Activated CD4-positive, alpha-beta T cell treated with anti-CD3 and anti-CD28 coated beads, Interleukin-2, Interleukin-6, amounts not matched to agents 100 ng/mL and 50 ng/mL, durations not matched to agents 16 hours and 8 hours (primary cell): Measurements from ENCODE around the gene SPINT2.
"Not testable (repeated sequence)": the region's sequence is repeated elsewhere in the genome, so short reads cannot be mapped to it uniquely, and the experiment has no call there.

Source experiments
- DNase-seq: peaks from one replicate; pipeline ENCODE4 v3.0.0-alpha.2; 2020

The SPINT2 gene

GRCh38 chr19:38264486-38265212, at the start of gene SPINT2:
TSS of gene SPINT2 (plus strand) at chr19:38264573. CDS start at chr19:38264893, 320 bp downstream.
- no peak for DNase-seq

- DNase-seq: no peak
Measured at GRCh38 chr19:38216785-38217641, 47.4 kb upstream of the SPINT2 start.

DNA sequence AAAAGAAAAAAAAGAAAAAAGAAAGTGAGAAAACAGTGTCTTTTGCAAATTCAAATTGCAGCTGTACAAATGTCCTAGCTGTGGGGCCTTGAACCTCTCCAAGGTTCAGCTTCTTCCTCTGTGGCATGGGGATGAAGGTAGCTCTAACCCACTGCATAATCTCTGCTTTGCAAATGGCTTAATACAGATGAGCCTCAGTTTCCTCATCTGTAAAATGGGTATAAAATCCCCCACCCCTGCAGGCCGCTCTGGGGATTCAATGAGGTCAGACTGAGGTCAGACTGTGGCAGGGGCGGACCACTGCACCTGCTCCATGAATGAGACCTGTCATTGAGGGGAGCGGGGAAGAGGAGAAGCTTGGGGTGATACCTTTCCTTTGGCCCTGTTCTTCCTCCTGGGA, 46.2 kb upstream of the SPINT2 start:
- DNase-seq: no peak

- DNase-seq: no peak
Measured at GRCh38 chr19:38219221-38219620, 45.2 kb upstream of the SPINT2 start.

GRCh38 chr19:38221421-38221820, 43.0 kb upstream of the SPINT2 start:
- no peak for DNase-seq

DNA sequence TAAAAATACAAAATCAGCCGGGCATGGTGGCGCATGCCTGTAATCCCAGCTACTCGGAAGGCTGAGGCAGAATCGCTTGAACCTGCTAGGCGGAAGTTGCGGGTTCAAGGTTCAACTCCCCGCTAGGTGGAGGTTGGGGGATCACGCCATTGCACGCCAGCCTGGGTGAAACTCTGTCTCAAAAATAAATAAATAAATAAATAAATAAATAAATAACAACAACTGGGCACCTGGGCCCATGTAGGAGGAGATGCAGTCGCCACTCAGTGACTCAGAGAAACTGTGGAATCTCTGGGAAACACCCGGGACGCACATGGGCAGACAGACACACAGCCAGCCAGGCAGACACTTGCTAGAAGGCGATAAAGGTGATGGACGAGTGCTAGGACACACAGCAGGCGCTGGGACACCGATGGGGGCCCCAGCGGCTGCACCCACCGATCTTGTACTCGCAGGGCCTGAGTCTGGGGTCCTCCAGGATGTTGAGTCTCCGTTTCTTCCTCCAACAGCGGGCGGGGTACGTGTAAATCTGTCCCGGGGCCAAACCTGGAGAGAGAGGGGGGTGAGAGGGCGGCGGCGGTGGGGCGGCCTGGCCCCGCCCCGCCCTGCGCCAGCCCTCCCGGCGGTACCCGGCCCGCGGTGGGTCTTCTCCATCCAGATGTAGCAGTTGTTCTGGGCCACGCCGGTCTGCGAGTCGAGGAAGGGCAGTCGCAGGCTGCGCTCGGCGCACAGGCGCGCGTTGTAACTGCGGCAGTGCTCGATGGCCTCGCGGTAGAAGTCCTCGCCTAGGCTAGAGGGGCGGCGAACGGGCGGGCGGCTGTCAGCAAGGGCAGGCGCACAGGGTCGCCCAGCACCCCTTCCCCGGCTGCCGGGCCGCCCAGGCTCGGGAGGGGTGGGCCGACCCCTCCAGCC, 42.2 kb upstream of the SPINT2 start:
- no peak for DNase-seq

DNA sequence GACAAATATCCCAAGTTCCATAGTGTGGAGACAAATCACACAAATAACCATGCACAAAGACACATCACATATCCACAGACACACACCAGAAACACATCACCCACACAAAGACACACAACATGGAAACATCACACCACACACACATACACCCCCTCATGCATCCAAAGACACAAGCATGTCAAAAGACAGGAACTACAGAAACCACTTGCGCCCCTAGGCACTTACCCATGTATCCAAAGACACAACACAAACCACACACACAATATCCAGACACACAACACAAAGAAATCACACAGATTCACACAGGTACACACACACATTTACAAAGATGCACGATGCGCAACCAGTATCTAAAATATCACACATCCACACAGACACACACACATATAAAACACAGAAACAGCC, 41.3 kb upstream of the SPINT2 start:
- no peak for DNase-seq

DNA sequence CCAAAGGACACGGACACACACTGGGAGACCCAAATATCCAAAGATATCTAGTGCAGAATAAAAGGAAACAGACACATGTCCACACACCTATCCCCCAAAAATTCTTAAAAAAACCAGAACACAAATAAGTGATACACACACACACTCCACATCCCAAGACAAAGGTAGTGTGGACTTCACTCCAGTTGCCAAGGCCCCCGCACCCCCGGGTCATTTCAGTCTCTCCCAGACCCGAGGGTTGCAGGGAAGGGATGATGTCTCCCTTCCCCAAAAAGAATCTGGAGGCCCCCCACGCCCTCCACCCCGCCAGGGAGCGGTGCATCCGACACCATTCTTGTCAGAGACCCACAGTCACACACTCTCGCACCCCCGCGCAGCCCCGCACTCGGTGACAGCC, 40.8 kb upstream of the SPINT2 start:
- DNase-seq: no peak

GRCh38 chr19:38224014-38224862, 40.1 kb upstream of the SPINT2 start, which contains the start of gene DPF1:
TSS of gene DPF1 (minus strand) at chr19:38224222. CDS start at chr19:38224142, 80 bp downstream.
- peak; percentile 69 for DNase-seq

DNA sequence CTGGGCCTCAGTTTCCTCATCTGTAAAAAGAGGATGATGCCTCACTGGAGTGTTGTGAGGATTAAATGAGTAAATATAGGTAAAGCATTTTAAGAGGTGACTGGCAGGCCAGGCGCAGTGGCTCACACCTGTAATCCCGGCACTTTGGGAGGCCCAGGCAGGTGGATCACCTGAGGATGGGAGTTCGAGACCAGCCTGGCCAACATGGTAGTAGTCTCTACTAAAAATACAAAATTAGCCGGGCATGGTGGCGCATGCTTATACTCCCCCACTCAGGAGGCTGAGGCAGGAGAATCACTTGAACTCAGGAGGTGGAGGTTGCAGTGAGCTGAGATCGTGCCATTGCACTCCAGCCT, 39.5 kb upstream of the SPINT2 start:
- not testable (repeated sequence) for DNase-seq

DNA sequence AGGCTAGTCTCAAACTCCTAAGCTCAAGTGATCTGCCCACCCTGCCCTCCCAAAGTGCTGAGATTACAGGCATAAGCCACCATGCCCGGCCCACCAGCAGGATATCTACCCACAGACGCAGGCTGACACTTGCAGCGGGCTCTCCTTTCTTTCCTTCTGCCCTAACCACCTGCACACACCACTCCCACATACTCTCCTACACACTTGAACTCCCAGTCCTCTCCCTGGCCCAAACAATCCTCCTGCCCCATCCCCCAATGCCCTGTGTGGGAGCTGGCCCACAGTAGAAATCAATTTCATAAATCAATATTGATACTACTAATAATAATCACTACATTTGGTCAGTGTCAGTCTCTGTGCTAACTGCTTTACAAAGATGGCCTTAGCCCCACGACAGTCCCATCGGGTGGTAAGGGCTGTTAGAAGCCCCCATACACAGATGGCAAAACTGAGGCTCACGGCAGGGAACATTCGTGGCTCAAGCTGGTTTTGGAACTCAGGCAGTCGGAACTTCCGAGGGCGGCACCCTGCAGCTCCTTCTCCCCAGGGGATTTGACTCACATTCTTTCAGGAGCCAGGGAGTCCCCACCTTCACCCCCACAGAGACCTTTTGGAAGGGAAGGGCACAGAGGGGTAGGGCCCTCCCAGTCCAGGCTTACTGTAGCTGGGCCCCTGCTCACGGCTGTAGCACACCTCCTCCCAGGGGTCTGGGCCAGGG, 36.9 kb upstream of the SPINT2 start:
- no peak for DNase-seq

DNA sequence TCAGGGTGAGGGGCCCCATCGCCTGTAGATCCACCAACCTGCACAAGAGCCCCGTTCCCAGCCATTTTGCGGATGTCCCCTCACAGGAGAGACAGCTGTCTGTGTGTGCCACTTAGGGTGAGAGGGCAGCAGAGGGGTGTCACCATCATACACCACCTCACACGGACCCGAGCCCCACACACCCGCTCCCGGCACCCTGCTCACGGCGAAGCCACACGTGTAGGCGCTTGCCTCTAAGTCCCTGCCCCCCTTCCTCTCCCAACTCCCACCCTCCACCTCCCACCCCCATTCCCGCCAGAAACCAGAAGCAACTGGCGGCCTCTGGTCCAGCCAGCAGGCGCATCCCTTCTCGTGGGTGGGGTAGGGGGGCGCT, 36.4 kb upstream of the SPINT2 start:
- DNase-seq: no peak

GRCh38 chr19:38228491-38229439, 35.6 kb upstream of the SPINT2 start:
- DNase-seq: no peak

DNA sequence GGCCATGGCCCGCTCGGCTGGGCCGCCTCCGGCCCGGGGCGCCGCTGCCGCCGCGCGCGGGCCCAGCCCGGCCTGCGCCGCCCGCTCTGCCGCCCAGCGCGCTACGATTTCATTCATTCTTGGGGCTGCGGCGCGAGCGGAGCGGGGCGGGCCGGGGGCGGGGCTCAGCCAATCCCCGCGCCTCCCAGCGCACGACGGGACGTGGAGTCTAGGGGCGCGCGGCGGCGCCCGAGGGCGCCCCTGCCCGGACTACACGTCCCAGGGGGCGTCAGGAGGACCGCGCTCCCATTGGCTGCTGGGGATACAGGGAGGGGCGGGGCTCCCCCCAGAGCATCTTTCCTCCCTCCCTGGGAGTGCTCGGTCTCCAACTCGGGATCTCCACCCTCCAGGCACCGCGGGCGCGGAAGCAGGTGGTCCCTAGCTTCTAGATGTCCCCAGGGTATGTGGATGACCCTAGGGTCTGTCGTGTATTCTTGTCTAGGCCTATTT, 34.7 kb upstream of the SPINT2 start:
- DNase-seq: peak; percentile 81

GRCh38 chr19:38230506-38231133, 33.8 kb upstream of the SPINT2 start:
- not testable (repeated sequence) for DNase-seq

GRCh38 chr19:38231918-38232317, 32.5 kb upstream of the SPINT2 start:
- DNase-seq: no peak

DNA sequence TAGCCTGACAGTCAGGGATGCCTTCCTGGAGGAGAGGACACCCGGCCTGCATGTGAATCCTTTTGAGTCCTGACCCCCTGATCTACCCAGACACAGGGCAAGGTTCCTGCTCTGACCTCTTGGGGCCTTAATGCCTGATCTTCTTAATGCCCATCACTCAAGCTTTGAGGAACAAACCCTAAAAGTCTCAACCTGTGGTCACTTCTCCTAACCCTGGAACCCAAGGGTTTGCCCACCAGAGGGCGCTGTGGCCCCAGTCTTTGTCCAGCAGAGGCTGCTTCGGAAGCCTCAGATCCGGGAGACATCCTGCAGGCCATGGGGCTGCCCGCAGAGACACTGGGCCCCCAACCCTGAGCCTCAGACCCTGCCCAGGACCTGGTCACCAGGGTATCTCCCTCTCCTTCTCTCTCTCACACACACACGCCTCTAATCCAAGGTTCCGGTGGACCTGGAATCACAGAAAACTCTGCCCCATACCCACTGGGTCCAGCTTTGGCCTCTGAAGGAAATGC, 30.6 kb upstream of the SPINT2 start:
- DNase-seq: peak; percentile 87

DNA sequence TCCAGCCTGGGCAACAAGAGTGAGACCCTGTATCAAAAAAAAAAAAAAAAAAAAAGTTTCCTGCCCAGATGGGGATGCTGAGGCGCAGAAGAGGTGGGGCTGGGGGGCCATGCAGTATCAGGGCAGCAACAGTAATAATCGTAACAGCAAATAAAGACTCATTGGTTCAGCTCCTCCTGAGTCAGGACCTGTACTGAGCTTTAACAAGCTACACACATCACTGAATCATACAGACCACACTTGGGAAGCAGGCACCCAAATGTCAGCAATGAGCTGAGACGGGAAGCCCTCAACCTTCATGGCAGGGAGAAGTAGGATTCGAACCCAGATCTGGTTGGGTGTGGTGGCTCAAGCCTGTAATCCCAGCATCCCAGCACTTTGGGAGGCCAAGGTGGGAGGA, 29.8 kb upstream of the SPINT2 start:
- no peak for DNase-seq

DNA sequence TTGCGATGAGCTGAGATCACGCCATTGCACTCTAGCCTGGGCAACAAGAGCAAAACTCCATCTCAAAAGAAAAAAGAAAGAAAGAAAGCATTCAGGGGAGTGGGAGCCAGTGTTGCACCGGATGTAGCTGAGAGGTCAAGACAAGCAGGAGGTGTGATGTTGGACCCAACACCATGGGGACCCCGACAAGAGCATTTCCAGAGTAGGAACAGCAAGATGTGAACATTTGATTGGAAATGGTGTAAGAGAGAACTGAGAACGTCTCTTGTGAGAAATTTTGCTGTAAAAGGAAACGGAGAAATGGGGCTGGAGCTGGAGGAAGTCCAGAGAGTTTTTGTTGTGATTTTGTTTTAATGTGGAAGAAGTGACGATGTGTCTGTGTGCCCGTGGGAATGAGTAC, 24.6 kb upstream of the SPINT2 start:
- DNase-seq: no peak
